Keratinocyte (primary cell): ENCODE results near the gene FZR1. TPM values are rescaled to one million over a fixed set of nuclear protein-coding genes. Genes with fewer than 3 reads are reported as not detected.

ENCODE experiments used
- DNase-seq: peaks from one replicate; pipeline ENCODE4 v3.0.0-alpha.2; 2011; ENCODE audit warnings: low read depth, missing footprints, low spot score
- FAIRE-seq: peaks from 2 replicates; lab custom pipeline; 2011; peaks lifted over from hg19 to GRCh38; lab: Jason Lieb, UNC
- H2AFZ ChIP-seq: 2 replicates; pipeline ENCODE4 v1.6.0; 2012; ENCODE audit warnings: low read length, control low read depth, inconsistent platforms; ENCODE audit not compliant: control insufficient read depth
- H3K27ac ChIP-seq: 2 replicates; pipeline ENCODE4 v1.5.1; 2011; ENCODE audit warnings: low read length; ENCODE audit not compliant: control insufficient read depth, insufficient read depth
- H3K27me3 ChIP-seq: 3 replicates; pipeline ENCODE4 v1.6.0; 2011; ENCODE audit warnings: low read length; ENCODE audit not compliant: control insufficient read depth, insufficient read depth; ENCODE audit errors: extremely low read depth
- H3K36me3 ChIP-seq, 2 experiments: 2 replicates in 1 of 2; 3 replicates in 1 of 2; pipeline ENCODE4 v1.5.1; 2011; ENCODE audit warnings: low read length in 2 of 2, mild to moderate bottlenecking in 1 of 2; ENCODE audit not compliant: control insufficient read depth in 2 of 2, insufficient read depth in 2 of 2; ENCODE audit errors: extremely low read depth in 1 of 2
- H3K4me1 ChIP-seq: 3 replicates; pipeline ENCODE4 v1.5.1; 2011; ENCODE audit warnings: low read length; ENCODE audit not compliant: control insufficient read depth, insufficient read depth; ENCODE audit errors: extremely low read depth
- H3K4me2 ChIP-seq: 3 replicates; pipeline ENCODE4 v1.6.0; 2011; ENCODE audit warnings: low read depth, low read length; ENCODE audit not compliant: control insufficient read depth, insufficient read depth; ENCODE audit errors: extremely low read depth
- H3K4me3 ChIP-seq, 3 experiments: fragments of 200-600 bp in 1 of 3; sonication (generic) in 1 of 3; 2 replicates in 2 of 3; 3 replicates in 1 of 3; pipeline ENCODE4 v1.5.1; 2011 to 2016; ENCODE audit warnings: low read length in 3 of 3, mild to moderate bottlenecking in 3 of 3, control low read depth in 2 of 3, inconsistent platforms in 1 of 3, low read depth in 1 of 3, mixed read lengths in 1 of 3, mixed run types in 1 of 3, moderate library complexity in 1 of 3; ENCODE audit not compliant: control insufficient read depth in 2 of 3, insufficient read depth in 2 of 3; ENCODE audit errors: extremely low read depth in 1 of 3
- H3K79me2 ChIP-seq: 2 replicates; pipeline ENCODE4 v1.6.0; 2012; ENCODE audit warnings: low read length; ENCODE audit not compliant: control insufficient read depth, insufficient read depth
- H3K9ac ChIP-seq: 3 replicates; pipeline ENCODE4 v1.6.0; 2011; ENCODE audit warnings: low read length; ENCODE audit not compliant: control insufficient read depth, insufficient read depth; ENCODE audit errors: extremely low read depth
- H3K9me1 ChIP-seq: 3 replicates; pipeline ENCODE4 v1.6.0; 2011; ENCODE audit warnings: low read length; ENCODE audit not compliant: control insufficient read depth, insufficient read depth; ENCODE audit errors: extremely low read depth
- H3K9me3 ChIP-seq: 2 replicates; pipeline ENCODE4 v1.5.1; 2012; ENCODE audit warnings: low read depth, low read length; ENCODE audit not compliant: control insufficient read depth
- H4K20me1 ChIP-seq: 3 replicates; pipeline ENCODE4 v1.6.0; 2011; ENCODE audit warnings: low read length; ENCODE audit not compliant: control insufficient read depth, insufficient read depth; ENCODE audit errors: extremely low read depth
- EZH2 ChIP-seq: IDR thresholded peaks from one replicate; pipeline ENCODE4 v1.6.1; 2012; ENCODE audit warnings: inconsistent platforms, mild to moderate bottlenecking, low read length, moderate library complexity
- dilution Hi-C: fragments of 300-500 bp; cut with MboI; formaldehyde crosslinking; loops from one replicate; pipeline ENCODE4 v1.7.0; 2020; ENCODE audit warnings: low sequenced_read_pairs; ENCODE audit not compliant: extremely low pct_ligation_motif_present
- polyA plus RNA-seq, 5 experiments: library from polyadenylated mRNA; depleted of rRNA in 3 of 5; stranded (reverse) in 3 of 5; stranded (forward) in 1 of 5; unstranded in 1 of 5; fragments of >200 nt; gene quantifications; 1 replicate in 1 of 5; 2 replicates in 3 of 5; 3 replicates in 1 of 5; pipeline versions ENCODE4 v1.2.1 to v1.2.3, GENCODE V29; 2011 to 2012; ENCODE audit warnings: missing spikeins in 2 of 5, low read depth in 1 of 5, low replicate concordance in 1 of 5
- TF ChIP-seq, protein P1 (sequence below), 3 experiments: IDR thresholded peaks in 1 of 3; conservative IDR thresholded peaks in 1 of 3; optimal IDR thresholded peaks in 1 of 3; 2 replicates in 2 of 3; 3 replicates in 1 of 3; pipeline versions ENCODE3 to v1.5.1; 2011; ENCODE audit warnings: low read length in 3 of 3, mild to moderate bottlenecking in 3 of 3, moderate library complexity in 2 of 3, control low read depth in 1 of 3, inconsistent platforms in 1 of 3; ENCODE audit not compliant: insufficient read depth in 2 of 3; ENCODE audit errors: extremely low read depth in 1 of 3

FZR1 gene
- polyA plus RNA-seq, 1 donor (not counting 4 experiments of a cell fraction or from before 2014, with no cell fraction given) = 23.3 TPM

DNA sequence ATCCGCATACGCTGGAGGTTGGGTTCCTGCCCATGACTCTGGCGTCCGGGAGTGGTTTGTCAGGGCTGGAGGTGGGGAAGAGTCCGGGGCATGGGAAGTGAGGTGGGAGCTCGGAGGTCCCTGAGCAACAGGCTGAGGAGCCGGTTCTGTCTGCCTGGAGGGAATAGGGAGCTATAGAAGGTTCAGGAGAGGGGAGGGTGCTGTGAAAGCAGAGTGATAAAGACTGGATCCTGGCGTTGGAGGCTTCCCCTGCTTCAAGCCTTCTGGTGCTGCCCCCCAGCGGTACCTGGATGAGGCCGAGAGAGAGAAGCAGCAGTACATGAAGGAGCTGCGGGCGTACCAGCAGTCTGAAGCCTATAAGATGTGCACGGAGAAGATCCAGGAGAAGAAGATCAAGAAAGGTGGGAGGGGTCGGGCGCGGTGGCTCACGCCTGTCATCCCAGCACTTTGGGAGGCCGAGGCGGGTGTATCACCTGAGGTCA is 69.2 kb downstream of the FZR1 start:
- Histone ChIP-seq H3K27me3 (no peaks in the 10 kb centered on the region), H3K79me2 (no peaks in the 10 kb centered on the region), H2AFZ (no peak overlapping the region), H3K4me2 (no peak overlapping the region), H3K27ac (no peak overlapping the region), H3K4me1 (peaks cover 16% of the 10 kb centered on the region), H3K9ac (no peak overlapping the region), H4K20me1 (no peaks in the 10 kb centered on the region), H3K9me1 (no peaks in the 10 kb centered on the region), H3K4me3 (no peak overlapping the region), H3K36me3 (peaks cover 2 to 3% of the 10 kb centered on the region in 2 experiments), H3K9me3 (no peaks in the 10 kb centered on the region)
- TF ChIP-seq, protein P1, sequence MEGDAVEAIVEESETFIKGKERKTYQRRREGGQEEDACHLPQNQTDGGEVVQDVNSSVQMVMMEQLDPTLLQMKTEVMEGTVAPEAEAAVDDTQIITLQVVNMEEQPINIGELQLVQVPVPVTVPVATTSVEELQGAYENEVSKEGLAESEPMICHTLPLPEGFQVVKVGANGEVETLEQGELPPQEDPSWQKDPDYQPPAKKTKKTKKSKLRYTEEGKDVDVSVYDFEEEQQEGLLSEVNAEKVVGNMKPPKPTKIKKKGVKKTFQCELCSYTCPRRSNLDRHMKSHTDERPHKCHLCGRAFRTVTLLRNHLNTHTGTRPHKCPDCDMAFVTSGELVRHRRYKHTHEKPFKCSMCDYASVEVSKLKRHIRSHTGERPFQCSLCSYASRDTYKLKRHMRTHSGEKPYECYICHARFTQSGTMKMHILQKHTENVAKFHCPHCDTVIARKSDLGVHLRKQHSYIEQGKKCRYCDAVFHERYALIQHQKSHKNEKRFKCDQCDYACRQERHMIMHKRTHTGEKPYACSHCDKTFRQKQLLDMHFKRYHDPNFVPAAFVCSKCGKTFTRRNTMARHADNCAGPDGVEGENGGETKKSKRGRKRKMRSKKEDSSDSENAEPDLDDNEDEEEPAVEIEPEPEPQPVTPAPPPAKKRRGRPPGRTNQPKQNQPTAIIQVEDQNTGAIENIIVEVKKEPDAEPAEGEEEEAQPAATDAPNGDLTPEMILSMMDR (optimal IDR thresholded peaks at IDR 0.05 in 1 of 3, IDR thresholded peaks at IDR 0.05 in 1 of 3, conservative IDR thresholded peaks at IDR 0.05 in 1 of 3; ENCODE audit: extremely low read depth in 1 of 3, insufficient read depth in 2 of 3, low read length in 3 of 3) = peak in 2 of 3 experiments; percentile 12 to 30
- TF ChIP-seq EZH2 = no peak
- dilution Hi-C loops = no loop called here
- no peak for DNase-seq
- no peak for FAIRE-seq

GRCh38 chr19:3575949-3576673 is 70.0 kb downstream of the FZR1 start:
- TF ChIP-seq EZH2 = no peak
- TF ChIP-seq, protein P1 (optimal IDR thresholded peaks at IDR 0.05 in 1 of 3, IDR thresholded peaks at IDR 0.05 in 1 of 3, conservative IDR thresholded peaks at IDR 0.05 in 1 of 3; ENCODE audit: extremely low read depth in 1 of 3, insufficient read depth in 2 of 3, low read length in 3 of 3) = no peak
- DNase-seq (no peak), FAIRE-seq (no peak)
- dilution Hi-C loops = no loop called here
- no peak overlapping the region for H2AFZ ChIP-seq
- no peaks in the 10 kb centered on the region for H3K27me3 ChIP-seq
- H3K27ac ChIP-seq = no peak overlapping the region
- no peaks in the 10 kb centered on the region for H3K79me2 ChIP-seq
- H3K4me3 ChIP-seq = peak overlapping the region; percentile 25 to 71 (median 44)
- no peaks in the 10 kb centered on the region for H3K9me1 ChIP-seq
- H3K4me2 ChIP-seq = peak overlapping the region; percentile 92
- H3K9me3 ChIP-seq = no peaks in the 10 kb centered on the region
- H3K36me3 ChIP-seq = peaks cover 2 to 3% of the 10 kb centered on the region in 2 experiments
- H3K4me1 ChIP-seq = peaks cover 16% of the 10 kb centered on the region
- no peaks in the 10 kb centered on the region for H4K20me1 ChIP-seq
- H3K9ac ChIP-seq = peak overlapping the region; percentile 33
